ENCODE measurements around the gene PCP4.

The PCP4 gene

GRCh38 chr21:39852021-39852721, 15.1 kb upstream of the PCP4 start:
- H3K27ac ChIP-seq (ENCODE audit: low read length), result no peak overlapping the region
- H3K4me3 ChIP-seq (ENCODE audit: low read depth in 1 of 2, low read length in 2 of 2), result no peak overlapping the region
- DNase-seq, result no peak
- H3K36me3 ChIP-seq (ENCODE audit: insufficient read depth, low read length), result no peaks in the 10 kb centered on the region
- no peak overlapping the region for H2AFZ ChIP-seq (ENCODE audit: low read depth, low read length)
- no peak for ATAC-seq (ENCODE audit: insufficient read depth, low read depth)
- no peaks in the 10 kb centered on the region for H3K4me1 ChIP-seq (ENCODE audit: insufficient read depth, low read length)
- no peaks in the 10 kb centered on the region for H3K27me3 ChIP-seq (ENCODE audit: insufficient read depth, low read length, poor library complexity)
- H3K4me2 ChIP-seq (ENCODE audit: insufficient read depth, low read length), result no peak overlapping the region
- no peaks in the 10 kb centered on the region for H3K79me2 ChIP-seq (ENCODE audit: insufficient read depth, low read length)
- no peak for TF ChIP-seq EZH2 (IDR thresholded peaks at IDR 0.05; ENCODE audit: borderline replicate concordance, low read depth, low read length, severe bottlenecking)
- TF ChIP-seq, protein P1, sequence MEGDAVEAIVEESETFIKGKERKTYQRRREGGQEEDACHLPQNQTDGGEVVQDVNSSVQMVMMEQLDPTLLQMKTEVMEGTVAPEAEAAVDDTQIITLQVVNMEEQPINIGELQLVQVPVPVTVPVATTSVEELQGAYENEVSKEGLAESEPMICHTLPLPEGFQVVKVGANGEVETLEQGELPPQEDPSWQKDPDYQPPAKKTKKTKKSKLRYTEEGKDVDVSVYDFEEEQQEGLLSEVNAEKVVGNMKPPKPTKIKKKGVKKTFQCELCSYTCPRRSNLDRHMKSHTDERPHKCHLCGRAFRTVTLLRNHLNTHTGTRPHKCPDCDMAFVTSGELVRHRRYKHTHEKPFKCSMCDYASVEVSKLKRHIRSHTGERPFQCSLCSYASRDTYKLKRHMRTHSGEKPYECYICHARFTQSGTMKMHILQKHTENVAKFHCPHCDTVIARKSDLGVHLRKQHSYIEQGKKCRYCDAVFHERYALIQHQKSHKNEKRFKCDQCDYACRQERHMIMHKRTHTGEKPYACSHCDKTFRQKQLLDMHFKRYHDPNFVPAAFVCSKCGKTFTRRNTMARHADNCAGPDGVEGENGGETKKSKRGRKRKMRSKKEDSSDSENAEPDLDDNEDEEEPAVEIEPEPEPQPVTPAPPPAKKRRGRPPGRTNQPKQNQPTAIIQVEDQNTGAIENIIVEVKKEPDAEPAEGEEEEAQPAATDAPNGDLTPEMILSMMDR (IDR thresholded peaks at IDR 0.05; ENCODE audit: borderline replicate concordance, extremely low read depth, low read length, poor library complexity, severe bottlenecking), result no peak
- H3K9me3 ChIP-seq (ENCODE audit: insufficient read depth, low read length, severe bottlenecking), result no peaks in the 10 kb centered on the region
- no peak overlapping the region for H3K9ac ChIP-seq (ENCODE audit: low read depth, low read length)
- H4K20me1 ChIP-seq (ENCODE audit: insufficient read depth, low read length), result no peaks in the 10 kb centered on the region

DNA sequence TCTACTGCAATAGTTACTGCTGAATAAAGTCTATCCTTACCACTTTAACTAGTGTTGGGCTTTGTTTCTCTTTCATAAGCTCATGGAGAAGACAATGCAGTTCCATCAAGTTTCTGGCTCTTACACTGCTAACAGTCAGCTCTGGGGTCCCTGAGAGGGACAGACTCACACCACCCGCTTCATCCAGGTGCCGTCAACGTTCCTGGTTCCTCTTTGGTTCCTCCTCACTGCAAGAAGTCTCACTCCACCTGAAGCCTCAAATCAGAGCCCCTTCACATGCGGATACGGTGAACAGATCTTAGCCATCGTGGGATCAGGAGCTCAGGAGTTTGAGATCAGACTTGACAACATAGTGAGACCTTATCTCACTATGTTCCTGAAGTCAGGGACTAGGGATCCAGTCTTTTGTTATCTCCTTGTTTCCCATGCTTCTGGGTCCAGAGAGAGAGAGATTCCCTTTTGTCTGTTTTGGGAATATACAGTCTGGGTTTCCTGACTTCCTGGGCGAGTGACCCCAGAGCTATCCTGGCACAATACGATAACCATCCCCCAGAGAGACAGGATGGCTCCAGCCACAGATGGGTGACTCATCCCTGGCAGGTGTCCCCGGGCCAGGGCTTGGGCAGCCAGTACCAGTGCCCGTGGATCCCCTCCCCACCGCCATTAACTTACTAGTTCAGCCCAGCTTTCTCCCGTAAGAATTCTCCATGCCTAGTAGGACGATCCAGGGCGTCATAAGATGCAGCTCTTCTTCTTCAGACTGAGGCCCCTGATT, 14.3 kb upstream of the PCP4 start:
- no peaks in the 10 kb centered on the region for H3K4me1 ChIP-seq (ENCODE audit: insufficient read depth, low read length)
- H3K9ac ChIP-seq (ENCODE audit: low read depth, low read length), result no peak overlapping the region
- H3K9me3 ChIP-seq (ENCODE audit: insufficient read depth, low read length, severe bottlenecking), result no peaks in the 10 kb centered on the region
- no peak overlapping the region for H3K4me3 ChIP-seq (ENCODE audit: low read depth in 1 of 2, low read length in 2 of 2)
- H3K27me3 ChIP-seq (ENCODE audit: insufficient read depth, low read length, poor library complexity), result no peaks in the 10 kb centered on the region
- H4K20me1 ChIP-seq (ENCODE audit: insufficient read depth, low read length), result no peaks in the 10 kb centered on the region
- ATAC-seq (ENCODE audit: insufficient read depth, low read depth), result no peak
- DNase-seq, result no peak
- no peak overlapping the region for H3K27ac ChIP-seq (ENCODE audit: low read length)
- TF ChIP-seq, protein P1 (IDR thresholded peaks at IDR 0.05; ENCODE audit: borderline replicate concordance, extremely low read depth, low read length, poor library complexity, severe bottlenecking), result no peak
- TF ChIP-seq EZH2 (IDR thresholded peaks at IDR 0.05; ENCODE audit: borderline replicate concordance, low read depth, low read length, severe bottlenecking), result no peak
- no peak overlapping the region for H3K4me2 ChIP-seq (ENCODE audit: insufficient read depth, low read length)
- no peaks in the 10 kb centered on the region for H3K36me3 ChIP-seq (ENCODE audit: insufficient read depth, low read length)
- no peak overlapping the region for H2AFZ ChIP-seq (ENCODE audit: low read depth, low read length)
- no peaks in the 10 kb centered on the region for H3K79me2 ChIP-seq (ENCODE audit: insufficient read depth, low read length)

DNA sequence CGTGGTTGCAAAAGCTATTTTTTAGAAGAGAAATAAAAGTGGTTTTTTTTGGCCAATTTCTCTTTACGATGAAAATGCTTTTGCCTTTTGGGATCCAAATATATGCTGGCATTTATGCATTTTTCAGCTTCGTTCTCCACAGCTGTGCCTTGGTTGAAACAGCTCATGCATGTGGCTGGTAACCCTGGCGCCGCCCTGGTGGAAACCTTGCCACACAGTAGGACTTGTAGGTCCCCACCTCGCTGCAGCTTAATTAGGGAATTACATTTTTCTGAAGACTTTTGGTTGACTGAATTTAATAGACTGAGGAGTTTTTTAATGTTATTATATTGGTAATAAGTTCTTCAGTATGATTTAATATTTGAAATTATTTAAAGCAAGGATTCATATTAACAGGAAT, 12.7 kb upstream of the PCP4 start:
- Histone ChIP-seq H3K9ac (ENCODE audit: low read depth, low read length) (no peak overlapping the region), H3K27me3 (ENCODE audit: insufficient read depth, low read length, poor library complexity) (no peaks in the 10 kb centered on the region), H3K4me1 (ENCODE audit: insufficient read depth, low read length) (no peaks in the 10 kb centered on the region), H3K4me2 (ENCODE audit: insufficient read depth, low read length) (no peak overlapping the region), H4K20me1 (ENCODE audit: insufficient read depth, low read length) (no peaks in the 10 kb centered on the region), H2AFZ (ENCODE audit: low read depth, low read length) (no peak overlapping the region), H3K4me3 (ENCODE audit: low read depth in 1 of 2, low read length in 2 of 2) (no peak overlapping the region), H3K9me3 (ENCODE audit: insufficient read depth, low read length, severe bottlenecking) (no peaks in the 10 kb centered on the region), H3K36me3 (ENCODE audit: insufficient read depth, low read length) (no peaks in the 10 kb centered on the region), H3K79me2 (ENCODE audit: insufficient read depth, low read length) (no peaks in the 10 kb centered on the region), H3K27ac (ENCODE audit: low read length) (no peak overlapping the region)
- no peak for TF ChIP-seq EZH2 (IDR thresholded peaks at IDR 0.05; ENCODE audit: borderline replicate concordance, low read depth, low read length, severe bottlenecking)
- TF ChIP-seq, protein P1 (IDR thresholded peaks at IDR 0.05; ENCODE audit: borderline replicate concordance, extremely low read depth, low read length, poor library complexity, severe bottlenecking), result no peak
- DNase-seq (no peak), ATAC-seq (ENCODE audit: insufficient read depth, low read depth) (no peak)

Measured in DND-41 (cell line).